Measurements from ENCODE around the gene SF3A2.

- TF ChIP-seq CTCF (IDR thresholded peaks at IDR 0.05) (no peak), POLR2A (IDR thresholded peaks at IDR 0.05) (no peak)
Measured at GRCh38 chr19:2242816-2243215, 6.2 kb downstream of the SF3A2 start.
